Gastroesophageal sphincter (tissue), 4 donors: ENCODE measurements around the gene HYAL2. TPM values are rescaled to one million over a fixed set of nuclear protein-coding genes. Genes with fewer than 3 reads are reported as not detected.

Experiments used
- ATAC-seq: fragments of 150-250 bp; one replicate; pipeline ENCODE4 v1.9.1; 2016; ENCODE audit warnings: mild to moderate bottlenecking, moderate library complexity
- H3K27ac ChIP-seq, 4 donors: fragments of 200-600 bp; sonication (generic) in 3 of 4; 1 replicate in 3 of 4; 2 replicates in 1 of 4; pipeline ENCODE4 v1.5.1; 2016 to 2019
- H3K27me3 ChIP-seq: fragments of 200-600 bp; sonication (generic); one replicate; pipeline ENCODE4 v1.5.1; 2019
- H3K36me3 ChIP-seq, 2 donors: fragments of 200-600 bp; sonication (generic); one replicate each; pipeline ENCODE4 v1.5.1; 2019; ENCODE audit warnings: control low read depth in 1 of 2
- H3K4me1 ChIP-seq, 3 donors: fragments of 200-600 bp; sonication (generic); 1 replicate in 2 of 3; 2 replicates in 1 of 3; pipeline ENCODE4 v1.5.1; 2016 to 2019; ENCODE audit warnings: control low read depth in 2 of 3
- H3K4me3 ChIP-seq, 2 donors: fragments of 200-600 bp; sonication (generic); one replicate each; pipeline ENCODE4 v1.5.1; 2019; ENCODE audit warnings: mild to moderate bottlenecking in 1 of 2, moderate library complexity in 1 of 2
- H3K9me3 ChIP-seq, 3 donors: fragments of 200-600 bp; sonication (generic); one replicate each; pipeline ENCODE4 v1.5.1; 2017 to 2019; ENCODE audit warnings: control low read depth in 2 of 3
- CTCF ChIP-seq, 4 experiments: fragments of 200-600 bp in 2 of 4; fragments of 450-650 bp in 2 of 4; sonication (generic) in 1 of 4; IDR thresholded peaks; one replicate each; pipeline ENCODE4 v1.5.1; 2017 to 2019; ENCODE audit warnings: antibody characterized with exemption in 4 of 4, mild to moderate bottlenecking in 2 of 4, moderate library complexity in 2 of 4
- EP300 ChIP-seq: sonication (generic); formaldehyde crosslinking; IDR thresholded peaks from one replicate; pipeline ENCODE4 v1.6.1; 2017; ENCODE audit warnings: antibody characterized with exemption, mild to moderate bottlenecking
- POLR2A ChIP-seq, 2 donors: fragments of 450-650 bp; IDR thresholded peaks; one replicate each; pipeline ENCODE4 v1.6.1; 2017; ENCODE audit warnings: antibody characterized with exemption in 2 of 2, mild to moderate bottlenecking in 2 of 2, moderate library complexity in 1 of 2
- POLR2AphosphoS5 ChIP-seq: sonication (generic); formaldehyde crosslinking; IDR thresholded peaks from one replicate; pipeline ENCODE4 v1.6.1; 2017; ENCODE audit warnings: antibody characterized with exemption
- WGBS, 2 donors: methylation state at CpG; one replicate each; pipeline ENCODE4 v1.1.5; 2018; ENCODE audit warnings: low coverage in 1 of 2; 5-methylcytosine and 5-hydroxymethylcytosine counted together
- total RNA-seq, 4 donors: library from RNA; depleted of rRNA; stranded (reverse); fragments of >200 nt; gene quantifications; one replicate each; pipeline ENCODE4 v1.1.0, GENCODE V29; 2016

The HYAL2 gene
- total RNA-seq, 4 donors from 2014 or later: 37.2 to 87.0 (median 74.8) TPM

DNA sequence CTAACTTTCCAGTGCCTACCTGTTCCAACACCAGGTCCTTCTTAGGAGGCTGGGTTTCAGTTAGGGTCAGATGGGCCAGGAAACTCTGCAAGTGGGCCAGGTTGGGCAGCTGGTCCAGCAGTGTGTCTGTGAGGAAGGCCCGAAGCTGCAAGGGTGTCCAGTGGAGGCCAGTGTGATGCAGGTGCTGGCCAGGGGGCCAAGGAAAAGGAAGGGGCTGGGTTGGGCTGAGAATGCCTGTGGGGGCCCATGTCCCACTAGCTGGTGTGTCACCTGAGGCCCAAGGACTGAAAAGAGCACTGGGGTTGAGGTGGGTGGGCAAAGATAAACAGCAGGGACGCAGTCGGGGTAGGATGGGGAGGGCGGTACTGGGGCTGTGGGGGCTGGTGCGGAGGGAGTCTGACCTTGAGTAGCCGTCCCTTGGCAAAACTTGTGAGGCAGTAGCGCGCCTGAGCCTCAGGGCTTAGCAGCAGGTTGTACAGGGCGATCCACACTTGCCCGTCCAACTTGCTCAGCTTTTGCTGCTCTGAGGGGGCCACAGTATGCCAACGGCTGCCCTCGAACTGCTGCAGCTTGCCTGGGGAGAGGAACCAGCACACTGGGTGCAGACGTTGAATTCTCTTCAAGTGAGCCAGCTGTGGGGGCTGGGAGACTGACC is 19.6 kb upstream of the HYAL2 start:
- H3K4me1 ChIP-seq: peaks cover 0 to 68% (median 36%) of the 10 kb centered on the region in 3 donors
- H3K4me3 ChIP-seq: no peak overlapping the region
- H3K36me3 ChIP-seq: no peaks in the 10 kb centered on the region
- no peak for TF ChIP-seq POLR2A (IDR thresholded peaks at IDR 0.05)
- TF ChIP-seq POLR2AphosphoS5: no peak
- no peaks in the 10 kb centered on the region for H3K9me3 ChIP-seq
- H3K27ac ChIP-seq: peak overlapping the region in 1 of 4 donors; percentile 94
- H3K27me3 ChIP-seq: no peaks in the 10 kb centered on the region
- ATAC-seq: no peak
- WGBS, 2 donors: 94% methylated on average over 8 of the region's 13 CpGs; no CpG with 5 or more reads in 1 of the 2 donors

DNA sequence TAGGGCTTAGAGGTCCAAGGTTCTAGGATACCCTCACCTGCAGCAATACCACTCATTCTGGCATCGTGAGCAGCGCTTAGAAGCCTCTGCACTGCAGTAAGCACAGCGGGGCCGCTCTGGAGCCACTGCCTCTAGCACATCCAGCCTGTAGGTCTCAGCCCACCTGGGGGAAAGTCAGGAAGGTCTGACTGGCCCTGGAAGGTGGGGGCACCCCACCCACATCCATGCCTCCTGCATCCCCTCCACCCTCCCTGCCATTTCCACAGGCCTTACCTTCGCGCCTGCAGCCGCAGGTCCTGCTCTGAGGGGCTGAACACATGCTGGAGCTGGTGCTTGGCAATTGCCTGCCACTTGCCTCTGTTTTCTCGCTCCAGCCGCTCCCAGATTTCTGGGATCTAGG is 19.0 kb upstream of the HYAL2 start:
- TF ChIP-seq EP300 (no peak), POLR2AphosphoS5 (no peak), POLR2A (IDR thresholded peaks at IDR 0.05) (no peak), CTCF (IDR thresholded peaks at IDR 0.05) (no peak)
- WGBS, 2 donors: no CpG with 5 or more reads among the region's 9 CpGs
- no peak for ATAC-seq
- no peaks in the 10 kb centered on the region for H3K9me3 ChIP-seq
- H3K4me3 ChIP-seq: peak overlapping the region in 1 of 2 donors; percentile 65
- H3K4me1 ChIP-seq: peaks cover 0 to 66% (median 36%) of the 10 kb centered on the region in 3 donors
- no peaks in the 10 kb centered on the region for H3K36me3 ChIP-seq
- peak overlapping the region in 3 of 4 donors; percentile 91 to 99 (median 94) for H3K27ac ChIP-seq
- no peaks in the 10 kb centered on the region for H3K27me3 ChIP-seq

DNA sequence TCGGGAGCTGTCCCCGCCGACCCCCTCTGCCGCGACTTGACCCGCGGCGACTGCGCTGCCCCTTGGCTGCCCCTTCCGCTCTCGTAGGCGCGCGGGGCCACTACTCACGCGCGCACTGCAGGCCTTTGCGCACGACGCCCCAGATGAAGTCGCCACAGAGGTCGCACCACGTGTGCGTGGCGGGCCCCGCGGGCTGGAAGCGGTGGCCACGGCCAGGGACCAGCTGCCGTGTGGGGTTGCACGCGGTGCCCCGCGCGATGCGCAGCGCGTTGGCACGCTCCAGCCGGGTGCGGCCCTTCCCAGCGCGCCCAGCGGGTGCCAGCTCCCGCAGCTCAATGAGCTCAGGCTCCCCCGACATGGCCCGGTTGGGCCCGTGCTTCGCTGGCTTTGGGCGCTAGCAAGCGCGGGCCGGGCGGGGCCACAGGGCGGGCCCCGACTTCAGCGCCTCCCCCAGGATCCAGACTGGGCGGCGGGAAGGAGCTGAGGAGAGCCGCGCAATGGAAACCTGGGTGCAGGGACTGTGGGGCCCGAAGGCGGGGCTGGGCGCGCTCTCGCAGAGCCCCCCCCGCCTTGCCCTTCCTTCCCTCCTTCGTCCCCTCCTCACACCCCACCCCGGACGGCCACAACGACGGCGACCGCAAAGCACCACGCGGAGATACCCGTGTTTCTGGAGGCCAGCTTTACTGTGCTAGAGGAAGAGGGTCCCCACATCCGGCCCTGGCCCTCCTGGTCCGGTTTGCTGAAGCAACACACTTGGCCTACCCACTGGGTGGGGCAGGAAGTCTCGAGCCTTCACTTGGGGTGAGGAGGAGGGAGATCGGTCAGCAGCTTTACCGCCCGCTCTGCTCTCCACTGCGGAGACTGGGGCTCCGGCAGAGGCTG is 18.1 kb upstream of the HYAL2 start, which contains the start of gene RASSF1:
RASSF1 (minus strand) TSS at position 389 of the 882 bp plus-strand sequence; CDS start at position 358, 31 bp downstream.
- Histone ChIP-seq H3K4me3 (peak within 1 kb of the TSS; percentile 27 to 65), H3K9me3 (no peaks in the 10 kb centered on the region), H3K27me3 (no peaks in the 10 kb centered on the region), H3K4me1 (peaks cover 0 to 70% (median 38%) of the 10 kb centered on the region in 3 donors), H3K27ac (peak within 1 kb of the TSS; percentile 6 to 99 (median 92)), H3K36me3 (no peaks in the 10 kb centered on the region)
- ATAC-seq: peak; percentile 44
- no peak for TF ChIP-seq EP300
- TF ChIP-seq POLR2A (IDR thresholded peaks at IDR 0.05): peak; percentile 79 to 85
- peak; percentile 11 for TF ChIP-seq POLR2AphosphoS5
- TF ChIP-seq CTCF (IDR thresholded peaks at IDR 0.05): no peak
- no CpG with 5 or more reads among the region's 85 CpGs for WGBS, 2 donors

- Histone ChIP-seq H3K27me3 (no peaks in the 10 kb centered on the region), H3K36me3 (no peaks in the 10 kb centered on the region), H3K4me3 (peak overlapping the region; percentile 27 to 65), H3K4me1 (peaks cover 0 to 70% (median 38%) of the 10 kb centered on the region in 3 donors), H3K27ac (peak overlapping the region; percentile 6 to 99 (median 92)), H3K9me3 (no peaks in the 10 kb centered on the region)
- no peak for ATAC-seq
- TF ChIP-seq POLR2AphosphoS5 (no peak), CTCF (IDR thresholded peaks at IDR 0.05) (no peak), EP300 (no peak), POLR2A (IDR thresholded peaks at IDR 0.05) (no peak)
- WGBS, 2 donors: 40 to 44% methylated on average over 1 to 5 of the region's 9 CpGs
Measured at GRCh38 chr3:50340147-50340447, 17.6 kb upstream of the HYAL2 start.

- Histone ChIP-seq H3K4me1 (peaks cover 0 to 72% (median 43%) of the 10 kb centered on the region in 3 donors), H3K4me3 (peak overlapping the region in 1 of 2 donors; percentile 65), H3K9me3 (no peaks in the 10 kb centered on the region), H3K27ac (peak overlapping the region in 3 of 4 donors; percentile 91 to 99 (median 94)), H3K36me3 (peaks cover 0 to 3% of the 10 kb centered on the region in 2 donors), H3K27me3 (no peaks in the 10 kb centered on the region)
- TF ChIP-seq POLR2AphosphoS5: no peak
- ATAC-seq: no peak
- 74 to 100% methylated on average over 4 to 6 of the region's 14 CpGs for WGBS, 2 donors
Measured at GRCh38 chr3:50339485-50340146, 17.1 kb upstream of the HYAL2 start.
